ENCODE measurements around the gene TUSC2. TPM values are rescaled to one million over a fixed set of nuclear protein-coding genes. Genes with fewer than 3 reads are reported as not detected.

Gene TUSC2
- total and polyA plus RNA-seq, 2 experiments from 2014 or later: 76.6 to 84.1 TPM

GRCh38 chr3:50276762-50277101 lies 51.3 kb downstream of the TUSC2 start:
- DNase-seq (ENCODE audit: low read depth in 1 of 2, low spot score in 1 of 2): no peak
- no peak for TF ChIP-seq CTCF (IDR thresholded peaks at IDR 0.05; ENCODE audit: low read depth, low read length)
- H3K27ac ChIP-seq: no peak overlapping the region
- no peaks in the 10 kb centered on the region for H3K9me3 ChIP-seq (ENCODE audit: low read depth)
- H3K4me3 ChIP-seq: no peak overlapping the region
- H3K4me1 ChIP-seq (ENCODE audit: low read depth): peaks cover 14% of the 10 kb centered on the region
- H3K27me3 ChIP-seq: peaks cover 35% of the 10 kb centered on the region
- no peaks in the 10 kb centered on the region for H3K36me3 ChIP-seq

GRCh38 chr3:50275996-50276761 lies 51.8 kb downstream of the TUSC2 start:
- H3K9me3 ChIP-seq (ENCODE audit: low read depth): no peaks in the 10 kb centered on the region
- H3K36me3 ChIP-seq: no peaks in the 10 kb centered on the region
- H3K4me3 ChIP-seq: no peak overlapping the region
- H3K27me3 ChIP-seq: peaks cover 35% of the 10 kb centered on the region
- no peak for DNase-seq (ENCODE audit: low read depth in 1 of 2, low spot score in 1 of 2)
- no peak overlapping the region for H3K27ac ChIP-seq
- TF ChIP-seq CTCF (IDR thresholded peaks at IDR 0.05; ENCODE audit: low read depth, low read length): no peak
- peaks cover 14% of the 10 kb centered on the region for H3K4me1 ChIP-seq (ENCODE audit: low read depth)

- peak in 1 of 2 donors; percentile 57 for DNase-seq (ENCODE audit: low read depth in 1 of 2, low spot score in 1 of 2)
- H3K27me3 ChIP-seq: peaks cover 35% of the 10 kb centered on the region
- H3K27ac ChIP-seq: no peak overlapping the region
- TF ChIP-seq CTCF (IDR thresholded peaks at IDR 0.05; ENCODE audit: low read depth, low read length): no peak
- peak overlapping the region; percentile 14 for H3K4me3 ChIP-seq
- no peaks in the 10 kb centered on the region for H3K9me3 ChIP-seq (ENCODE audit: low read depth)
- H3K4me1 ChIP-seq (ENCODE audit: low read depth): peaks cover 14% of the 10 kb centered on the region
- H3K36me3 ChIP-seq: no peaks in the 10 kb centered on the region
These were observed 52.7 kb downstream of the TUSC2 start for GRCh38 chr3:50275141-50275995.

Other genes starting within 250 kb of the TUSC2 start
- 189 and 439 TPM in 2 replicates for gene RBM5, start 239.3 kb downstream of the TUSC2 start, total RNA-seq
- 130 and 172 TPM in 2 replicates for gene RBM5, start 239.3 kb downstream of the TUSC2 start, polyA plus RNA-seq
- gene SEMA3F, start 172.9 kb downstream of the TUSC2 start, total RNA-seq: 21.0 and 27.6 TPM in 2 replicates
- gene SEMA3F, start 172.9 kb downstream of the TUSC2 start, polyA plus RNA-seq: 20.0 and 21.8 TPM in 2 replicates
- gene GNAT1, start 136.6 kb downstream of the TUSC2 start, total RNA-seq: not detected in 2 replicates
- not detected in 2 replicates for gene GNAT1, start 136.6 kb downstream of the TUSC2 start, polyA plus RNA-seq
- gene SLC38A3, start 123.0 kb downstream of the TUSC2 start, total RNA-seq: 9.5 and 14.7 TPM in 2 replicates
- 13.4 and 18.5 TPM in 2 replicates for gene SLC38A3, start 123.0 kb downstream of the TUSC2 start, polyA plus RNA-seq
- 160 and 179 TPM in 2 replicates for gene GNAI2, start 92.0 kb downstream of the TUSC2 start, total RNA-seq
- 255 and 285 TPM in 2 replicates for gene GNAI2, start 92.0 kb downstream of the TUSC2 start, polyA plus RNA-seq
- 16.7 and 25.9 TPM in 2 replicates for gene SEMA3B, start 59.1 kb downstream of the TUSC2 start, total RNA-seq
- gene SEMA3B, start 59.1 kb downstream of the TUSC2 start, polyA plus RNA-seq: 20.6 and 23.1 TPM in 2 replicates
- gene LSMEM2, start 49.1 kb downstream of the TUSC2 start, total RNA-seq: 26.4 and 29.2 TPM in 2 replicates
- 16.4 and 18.1 TPM in 2 replicates for gene LSMEM2, start 49.1 kb downstream of the TUSC2 start, polyA plus RNA-seq
- gene IFRD2, start 35.8 kb downstream of the TUSC2 start, total RNA-seq: 61.0 and 75.3 TPM in 2 replicates
- 106 and 110 TPM in 2 replicates for gene IFRD2, start 35.8 kb downstream of the TUSC2 start, polyA plus RNA-seq
- gene HYAL3, start 28.8 kb downstream of the TUSC2 start, total RNA-seq: 3.6 and 6.4 TPM in 2 replicates
- gene HYAL3, start 28.8 kb downstream of the TUSC2 start, polyA plus RNA-seq: 2.4 and 6.2 TPM in 2 replicates
- 28.5 and 40.4 TPM in 2 replicates for gene NAA80, start 28.8 kb downstream of the TUSC2 start, total RNA-seq
- gene NAA80, start 28.8 kb downstream of the TUSC2 start, polyA plus RNA-seq: 35.6 and 39.0 TPM in 2 replicates
- gene HYAL1, start 24.6 kb downstream of the TUSC2 start, total RNA-seq: 3.4 and 5.0 TPM in 2 replicates
- gene HYAL1, start 24.6 kb downstream of the TUSC2 start, polyA plus RNA-seq: 3.3 and 4.3 TPM in 2 replicates
- 116 and 124 TPM in 2 replicates for gene HYAL2, start 5.5 kb downstream of the TUSC2 start, total RNA-seq
- gene HYAL2, start 5.5 kb downstream of the TUSC2 start, polyA plus RNA-seq: 88.3 and 106 TPM in 2 replicates
- gene RASSF1, start 12.6 kb upstream of the TUSC2 start, total RNA-seq: 13.0 and 23.1 TPM in 2 replicates
- 23.8 and 33.5 TPM in 2 replicates for gene RASSF1, start 12.6 kb upstream of the TUSC2 start, polyA plus RNA-seq
- 0.56 and 2.8 TPM in 2 replicates for gene ZMYND10, start 17.5 kb upstream of the TUSC2 start, total RNA-seq
- gene ZMYND10, start 17.5 kb upstream of the TUSC2 start, polyA plus RNA-seq: 1.3 and 1.8 TPM in 2 replicates
- gene NPRL2, start 22.6 kb upstream of the TUSC2 start, total RNA-seq: 33.2 and 34.6 TPM in 2 replicates
- 51.9 and 64.4 TPM in 2 replicates for gene NPRL2, start 22.6 kb upstream of the TUSC2 start, polyA plus RNA-seq
- 10.7 and 26.4 TPM in 2 replicates for gene CYB561D2, start 22.6 kb upstream of the TUSC2 start, total RNA-seq
- 15.7 and 23.8 TPM in 2 replicates for gene CYB561D2, start 22.6 kb upstream of the TUSC2 start, polyA plus RNA-seq
- 67.0 and 67.9 TPM in 2 replicates for gene TMEM115, start 31.3 kb upstream of the TUSC2 start, total RNA-seq
- gene TMEM115, start 31.3 kb upstream of the TUSC2 start, polyA plus RNA-seq: 48.2 and 57.9 TPM in 2 replicates
- 6.8 and 8.7 TPM in 2 replicates for gene CACNA2D2, start 175.4 kb upstream of the TUSC2 start, total RNA-seq
- gene CACNA2D2, start 175.4 kb upstream of the TUSC2 start, polyA plus RNA-seq: 5.4 TPM in 2 replicates
- 34.1 and 39.4 TPM in 2 replicates for gene C3orf18, start 239.5 kb upstream of the TUSC2 start, total RNA-seq
- 33.6 and 37.0 TPM in 2 replicates for gene C3orf18, start 239.5 kb upstream of the TUSC2 start, polyA plus RNA-seq
- 13.8 and 23.3 TPM in 2 replicates for gene HEMK1, start 241.3 kb upstream of the TUSC2 start, total RNA-seq
- 33.9 and 37.4 TPM in 2 replicates for gene HEMK1, start 241.3 kb upstream of the TUSC2 start, polyA plus RNA-seq